NCI-H69 (cell line): ENCODE data around the gene ARHGEF28.

ENCODE experiments used
- DNase-seq: peaks from one replicate; lab custom pipeline; 2025; lab: John Stamatoyannopoulos, UW

ARHGEF28 gene

DNA sequence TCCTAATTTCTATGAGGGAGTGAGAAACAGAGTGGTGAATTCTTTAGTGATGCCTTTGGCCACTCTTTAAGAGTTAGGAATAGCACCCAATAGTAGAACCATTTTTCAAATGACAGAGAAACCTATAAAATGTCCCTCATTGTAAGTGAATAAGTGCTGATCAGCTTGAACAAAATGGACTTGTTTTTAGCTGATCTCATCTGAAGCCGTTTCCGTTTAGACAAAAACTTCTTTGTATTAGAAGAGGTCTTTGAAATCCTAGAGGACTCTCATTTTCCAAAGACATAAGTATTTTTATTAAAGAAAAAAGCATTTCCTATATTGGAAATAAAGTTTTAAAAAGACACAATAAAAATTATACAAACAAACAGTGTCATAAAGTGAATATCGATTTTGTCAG is 273.9 kb downstream of the ARHGEF28 start:
- no peak for DNase-seq

GRCh38 chr5:73900566-73900965 is 274.6 kb downstream of the ARHGEF28 start:
- no peak for DNase-seq

- DNase-seq, result peak; percentile 28
These were observed 275.0 kb downstream of the ARHGEF28 start for GRCh38 chr5:73901043-73901442.

DNA sequence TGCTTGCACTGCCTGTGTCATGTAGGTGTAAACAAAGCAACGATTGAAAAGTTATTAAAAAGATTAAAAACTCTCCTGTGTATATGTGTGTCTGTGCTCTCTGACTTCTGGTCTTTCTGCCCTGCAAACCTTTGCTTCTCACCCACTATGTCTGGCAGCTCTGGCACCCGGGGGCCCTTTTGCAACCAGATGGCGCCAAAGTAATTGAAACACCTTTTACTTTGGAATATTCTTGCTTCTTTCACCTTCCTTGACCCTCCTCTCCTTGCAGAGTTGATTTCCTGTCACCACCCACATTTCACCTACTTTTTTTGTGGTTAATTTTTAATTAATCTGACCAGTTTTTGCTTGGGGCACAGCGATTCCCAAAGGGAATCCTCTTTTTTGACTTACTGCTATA is 275.5 kb downstream of the ARHGEF28 start:
- DNase-seq, result peak; percentile 81

- DNase-seq, result peak; percentile 95
These were observed 276.5 kb downstream of the ARHGEF28 start for GRCh38 chr5:73902327-73903051.

DNA sequence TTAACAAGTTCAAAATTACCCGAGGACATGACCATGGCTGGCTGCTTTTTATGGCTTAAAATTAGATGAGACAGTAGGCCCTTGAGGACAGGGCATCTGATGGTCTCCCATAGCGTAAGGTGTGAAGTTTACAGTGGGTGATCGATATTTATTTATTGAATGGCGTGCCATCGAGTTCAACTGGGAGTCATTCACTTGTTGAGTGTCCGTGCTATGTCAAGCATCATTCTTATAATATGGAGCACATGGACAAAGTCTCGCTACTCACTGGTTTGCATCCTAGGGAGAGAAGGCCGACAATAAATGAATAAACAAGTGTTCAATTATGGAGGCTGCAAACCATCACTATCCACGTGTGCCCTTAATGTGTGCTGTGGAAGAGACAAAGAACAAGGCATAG is 277.2 kb downstream of the ARHGEF28 start:
- DNase-seq, result no peak

GRCh38 chr5:73906277-73906676 is 280.3 kb downstream of the ARHGEF28 start:
- DNase-seq, result no peak

- no peak for DNase-seq
These were observed 281.2 kb downstream of the ARHGEF28 start for GRCh38 chr5:73907164-73907563.

GRCh38 chr5:73908395-73908794 is 282.4 kb downstream of the ARHGEF28 start:
- DNase-seq, result peak; percentile 64

- no peak for DNase-seq
These were observed 282.9 kb downstream of the ARHGEF28 start for GRCh38 chr5:73908846-73909245.

DNA sequence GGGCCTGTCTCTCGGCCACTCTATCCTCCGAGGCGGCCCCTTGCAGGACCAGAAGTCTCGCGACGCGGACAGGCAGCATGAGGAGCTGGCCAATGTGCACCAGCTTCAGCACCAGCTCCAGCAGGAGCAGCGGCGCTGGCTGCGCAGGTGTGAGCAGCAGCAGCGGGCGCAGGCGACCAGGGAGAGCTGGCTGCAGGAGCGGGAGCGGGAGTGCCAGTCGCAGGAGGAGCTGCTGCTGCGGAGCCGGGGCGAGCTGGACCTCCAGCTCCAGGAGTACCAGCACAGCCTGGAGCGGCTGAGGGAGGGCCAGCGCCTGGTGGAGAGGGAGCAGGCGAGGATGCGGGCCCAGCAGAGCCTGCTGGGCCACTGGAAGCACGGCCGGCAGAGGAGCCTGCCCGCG is 283.5 kb downstream of the ARHGEF28 start:
- no peak for DNase-seq

GRCh38 chr5:73911761-73912393 is 285.9 kb downstream of the ARHGEF28 start:
- peak; percentile 98 for DNase-seq

DNA sequence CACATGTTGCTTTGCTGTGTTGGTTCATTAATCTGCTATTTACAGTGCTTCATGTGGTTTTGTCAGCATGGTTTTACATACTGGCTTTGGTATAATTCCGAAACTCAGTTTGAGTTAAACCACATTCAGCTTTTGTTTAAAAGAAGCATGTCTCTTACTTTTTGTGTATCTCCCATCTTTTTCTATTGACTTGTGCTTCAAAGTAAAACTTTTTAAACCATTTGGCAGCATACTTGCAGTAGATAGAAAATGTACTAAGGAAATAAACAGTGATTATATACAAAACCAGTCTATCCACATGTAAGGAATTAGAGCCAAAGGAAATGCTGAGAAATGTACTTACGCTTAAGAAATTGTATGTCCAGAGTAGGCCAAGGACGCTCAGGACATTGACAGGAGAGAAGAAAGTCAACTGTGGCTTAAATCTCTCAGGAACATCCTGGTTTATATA is 286.9 kb downstream of the ARHGEF28 start:
- peak; percentile 52 for DNase-seq

DNA sequence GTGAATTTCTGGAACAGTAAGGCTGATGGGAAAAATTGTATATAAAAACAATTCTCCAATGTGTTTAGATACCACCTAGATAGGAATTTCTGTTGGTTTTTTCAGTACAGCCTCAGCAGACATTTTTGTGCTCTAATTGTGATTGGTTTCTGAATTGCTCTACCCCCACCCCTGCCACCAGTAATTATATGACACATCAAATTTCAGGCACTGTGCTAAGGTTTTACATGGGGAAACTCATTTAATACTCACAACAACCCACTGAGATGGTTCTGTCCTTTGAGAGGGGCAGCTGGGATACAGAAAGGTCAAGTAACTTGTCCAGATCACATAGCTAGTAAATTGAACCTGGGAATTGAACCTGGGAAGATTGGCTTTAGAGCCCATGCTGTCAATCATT is 288.0 kb downstream of the ARHGEF28 start:
- DNase-seq, result peak; percentile 46

GRCh38 chr5:73915345-73915744 is 289.3 kb downstream of the ARHGEF28 start:
- no peak for DNase-seq

DNA sequence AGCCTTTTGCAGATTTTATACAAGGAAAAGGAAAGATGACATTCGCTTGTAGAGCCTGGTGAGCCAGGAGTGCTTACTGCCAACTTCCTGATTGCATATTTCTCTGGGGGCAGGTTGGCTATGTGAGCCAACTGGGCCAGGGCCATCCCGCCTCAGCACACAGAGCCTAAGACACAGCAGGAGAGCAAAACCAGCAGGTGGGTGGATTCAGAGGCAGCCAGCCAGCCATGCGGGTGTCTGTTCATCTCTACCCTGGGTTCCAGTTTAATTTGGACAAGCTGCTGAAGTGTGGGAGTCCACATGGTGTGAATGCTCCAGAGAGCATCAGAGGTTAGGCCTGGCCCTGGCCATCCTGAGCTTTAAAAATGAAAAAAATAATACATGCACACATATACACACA is 291.4 kb downstream of the ARHGEF28 start:
- peak; percentile 97 for DNase-seq

- DNase-seq, result peak; percentile 75
These were observed 291.9 kb downstream of the ARHGEF28 start for GRCh38 chr5:73917891-73918290.

GRCh38 chr5:73918791-73919221 is 292.8 kb downstream of the ARHGEF28 start:
- DNase-seq, result no peak

DNA sequence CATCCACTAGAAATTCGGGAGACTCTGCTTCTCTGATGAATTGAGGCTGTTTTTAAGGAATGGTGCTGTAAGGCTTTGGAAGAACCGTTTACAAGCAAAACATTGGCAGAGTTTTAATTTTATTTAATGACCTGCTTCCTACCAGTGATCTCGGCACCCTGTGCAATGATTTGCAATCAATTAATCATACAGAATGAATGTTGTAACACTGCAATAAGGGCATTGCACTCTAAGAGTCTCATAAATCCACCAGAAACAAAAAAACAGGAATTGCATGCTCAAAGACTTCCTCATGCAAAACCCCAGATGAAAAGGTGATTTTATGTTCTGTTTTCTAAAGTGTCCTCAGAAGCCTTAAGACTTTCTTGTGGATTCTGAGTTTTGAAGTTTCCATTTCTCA is 295.7 kb downstream of the ARHGEF28 start:
- no peak for DNase-seq

DNA sequence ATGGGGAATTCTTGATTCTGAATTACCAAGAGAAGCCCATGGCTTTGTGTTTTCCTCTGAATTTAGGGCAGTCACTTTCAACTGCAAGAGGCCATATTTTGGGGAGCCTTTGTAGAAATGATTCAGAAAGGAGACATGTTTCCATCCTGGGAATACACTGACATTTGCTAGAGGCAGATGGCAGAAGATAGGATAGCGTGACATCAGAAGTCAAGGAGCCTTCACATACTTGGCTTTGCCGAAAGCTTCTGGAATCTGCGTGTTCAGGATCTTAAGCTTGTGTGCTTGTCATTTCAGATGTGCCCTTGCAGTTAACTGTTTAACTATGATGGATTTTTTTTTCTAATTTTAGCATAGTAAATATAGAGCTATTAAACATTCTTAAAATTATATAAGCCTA is 296.2 kb downstream of the ARHGEF28 start:
- DNase-seq, result no peak

DNA sequence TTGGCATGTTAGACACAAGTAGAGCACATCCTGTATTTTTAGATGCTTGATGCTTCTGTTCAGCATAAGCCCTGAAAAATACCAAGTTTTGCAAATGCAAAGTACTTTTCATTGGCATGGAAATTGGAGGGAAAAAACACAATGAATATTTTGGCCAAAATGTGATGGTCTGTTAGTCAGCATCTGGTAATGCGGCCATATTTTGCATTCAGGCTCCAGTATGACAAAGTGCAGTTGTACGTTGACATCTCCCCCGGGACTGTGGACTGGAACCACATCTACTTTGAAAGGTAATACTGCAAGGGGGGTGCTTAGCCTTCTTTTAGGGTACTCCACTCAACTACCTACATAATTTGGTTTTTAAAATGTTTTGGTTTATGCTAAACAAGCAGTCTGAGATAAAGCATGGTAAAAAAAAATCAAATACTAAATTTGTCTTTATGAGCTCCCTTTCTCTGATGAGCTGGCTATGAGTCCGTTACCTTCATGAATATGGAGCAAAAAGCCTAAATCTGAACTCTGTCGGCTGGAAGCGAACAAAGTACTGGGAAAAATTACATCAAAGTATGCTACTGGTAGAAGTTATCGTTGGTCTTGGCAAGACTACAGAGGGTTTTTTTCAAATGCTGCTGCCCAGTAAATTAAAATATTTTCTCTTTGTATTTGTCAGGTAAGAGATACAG is 297.0 kb downstream of the ARHGEF28 start:
- no peak for DNase-seq

- DNase-seq, result peak; percentile 27
These were observed 302.6 kb downstream of the ARHGEF28 start for GRCh38 chr5:73928476-73929070.

DNA sequence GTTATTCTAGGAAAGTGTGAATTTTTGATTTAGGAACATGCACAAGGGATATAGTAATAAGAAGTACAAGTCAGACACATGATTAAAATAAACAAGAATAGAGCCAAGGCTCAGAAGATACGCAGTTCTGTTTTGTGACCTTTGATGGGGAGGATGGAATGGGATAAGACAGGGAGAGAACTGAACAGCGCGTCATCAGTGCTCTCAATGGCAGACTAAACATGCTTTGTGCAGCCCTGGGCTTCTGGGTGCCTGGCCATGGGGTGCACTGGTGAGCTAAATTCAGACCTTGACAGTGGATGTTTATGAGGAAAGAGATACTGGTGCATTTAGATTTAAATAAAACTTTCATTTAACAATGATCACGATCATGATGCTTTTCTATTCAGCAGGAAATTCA is 309.7 kb downstream of the ARHGEF28 start:
- no peak for DNase-seq
